ENCODE data around the gene PRR36.
"Not testable (repeated sequence)": the region's sequence is repeated elsewhere in the genome, so short reads cannot be mapped to it uniquely, and the experiment has no call there.

PRR36 gene

GRCh38 chr19:7860714-7861618 is 13.2 kb downstream of the PRR36 start:
- Histone ChIP-seq H2AFZ (ENCODE audit: low read depth, low read length) (no peak overlapping the region), H3K9me3 (ENCODE audit: low read length) (no peaks in the 10 kb centered on the region), H3K4me3 (ENCODE audit: low read length) (no peak overlapping the region)

GRCh38 chr19:7859831-7860713 is 14.1 kb downstream of the PRR36 start:
- H3K27me3 ChIP-seq (ENCODE audit: insufficient read depth, low read length), result no peaks in the 10 kb centered on the region
- H3K9me3 ChIP-seq (ENCODE audit: low read length), result no peaks in the 10 kb centered on the region
- no peak overlapping the region for H3K4me3 ChIP-seq (ENCODE audit: low read length)
- peaks cover 3% of the 10 kb centered on the region for H3K36me3 ChIP-seq (ENCODE audit: insufficient read depth, low read length)
- H2AFZ ChIP-seq (ENCODE audit: low read depth, low read length), result no peak overlapping the region
- H3K4me1 ChIP-seq (ENCODE audit: insufficient read depth, low read length), result no peaks in the 10 kb centered on the region

More at GRCh38 chr19:7860714-7861618, 13.2 kb downstream of the PRR36 start:
- H3K4me1 ChIP-seq (ENCODE audit: insufficient read depth, low read length), result no peaks in the 10 kb centered on the region
- no peaks in the 10 kb centered on the region for H3K27me3 ChIP-seq (ENCODE audit: insufficient read depth, low read length)
- H3K36me3 ChIP-seq (ENCODE audit: insufficient read depth, low read length), result peaks cover 3% of the 10 kb centered on the region

GRCh38 chr19:7859087-7859486 is 15.1 kb downstream of the PRR36 start:
- not testable (repeated sequence) for H3K9me3 ChIP-seq (ENCODE audit: low read length); H3K4me3 ChIP-seq (ENCODE audit: low read length); H2AFZ ChIP-seq (ENCODE audit: low read depth, low read length); H3K4me1 ChIP-seq (ENCODE audit: insufficient read depth, low read length); H3K27me3 ChIP-seq (ENCODE audit: insufficient read depth, low read length); H3K36me3 ChIP-seq (ENCODE audit: insufficient read depth, low read length)

GRCh38 chr19:7858109-7858770 is 15.9 kb downstream of the PRR36 start:
- Histone ChIP-seq H3K4me3 (ENCODE audit: low read length) (no peak overlapping the region), H3K27me3 (ENCODE audit: insufficient read depth, low read length) (no peaks in the 10 kb centered on the region), H3K9me3 (ENCODE audit: low read length) (no peaks in the 10 kb centered on the region), H3K4me1 (ENCODE audit: insufficient read depth, low read length) (peaks cover 3% of the 10 kb centered on the region), H3K36me3 (ENCODE audit: insufficient read depth, low read length) (peaks cover 3% of the 10 kb centered on the region), H2AFZ (ENCODE audit: low read depth, low read length) (no peak overlapping the region)

GRCh38 chr19:7857727-7858108 is 16.5 kb downstream of the PRR36 start:
- no peaks in the 10 kb centered on the region for H3K27me3 ChIP-seq (ENCODE audit: insufficient read depth, low read length)
- peaks cover 3% of the 10 kb centered on the region for H3K36me3 ChIP-seq (ENCODE audit: insufficient read depth, low read length)
- no peak overlapping the region for H3K4me3 ChIP-seq (ENCODE audit: low read length)
- H3K9me3 ChIP-seq (ENCODE audit: low read length), result no peaks in the 10 kb centered on the region
- H3K4me1 ChIP-seq (ENCODE audit: insufficient read depth, low read length), result peaks cover 7% of the 10 kb centered on the region
- H2AFZ ChIP-seq (ENCODE audit: low read depth, low read length), result no peak overlapping the region

- Histone ChIP-seq H3K36me3 (ENCODE audit: insufficient read depth, low read length) (peaks cover 3% of the 10 kb centered on the region), H3K4me1 (ENCODE audit: insufficient read depth, low read length) (peaks cover 14% of the 10 kb centered on the region), H3K9me3 (ENCODE audit: low read length) (no peaks in the 10 kb centered on the region), H3K27me3 (ENCODE audit: insufficient read depth, low read length) (no peaks in the 10 kb centered on the region), H3K4me3 (ENCODE audit: low read length) (no peak overlapping the region), H2AFZ (ENCODE audit: low read depth, low read length) (no peak overlapping the region)
Observed at GRCh38 chr19:7856679-7857663, 17.2 kb downstream of the PRR36 start.

GRCh38 chr19:7856109-7856591 is 18.0 kb downstream of the PRR36 start:
- peaks cover 21% of the 10 kb centered on the region for H3K4me1 ChIP-seq (ENCODE audit: insufficient read depth, low read length)
- H3K9me3 ChIP-seq (ENCODE audit: low read length), result no peaks in the 10 kb centered on the region
- H3K4me3 ChIP-seq (ENCODE audit: low read length), result no peak overlapping the region
- H3K36me3 ChIP-seq (ENCODE audit: insufficient read depth, low read length), result peaks cover 3% of the 10 kb centered on the region
- H2AFZ ChIP-seq (ENCODE audit: low read depth, low read length), result no peak overlapping the region
- no peaks in the 10 kb centered on the region for H3K27me3 ChIP-seq (ENCODE audit: insufficient read depth, low read length)

- no peak overlapping the region for H3K4me3 ChIP-seq (ENCODE audit: low read length)
- H2AFZ ChIP-seq (ENCODE audit: low read depth, low read length), result no peak overlapping the region
- H3K27me3 ChIP-seq (ENCODE audit: insufficient read depth, low read length), result no peaks in the 10 kb centered on the region
- no peaks in the 10 kb centered on the region for H3K9me3 ChIP-seq (ENCODE audit: low read length)
- peaks cover 3% of the 10 kb centered on the region for H3K36me3 ChIP-seq (ENCODE audit: insufficient read depth, low read length)
- peaks cover 21% of the 10 kb centered on the region for H3K4me1 ChIP-seq (ENCODE audit: insufficient read depth, low read length)
Observed at GRCh38 chr19:7855426-7856108, 18.6 kb downstream of the PRR36 start.

- Histone ChIP-seq H3K9me3 (ENCODE audit: low read length) (no peaks in the 10 kb centered on the region), H3K27me3 (ENCODE audit: insufficient read depth, low read length) (no peaks in the 10 kb centered on the region), H3K4me1 (ENCODE audit: insufficient read depth, low read length) (peaks cover 26% of the 10 kb centered on the region), H3K36me3 (ENCODE audit: insufficient read depth, low read length) (no peaks in the 10 kb centered on the region), H3K4me3 (ENCODE audit: low read length) (no peak overlapping the region), H2AFZ (ENCODE audit: low read depth, low read length) (no peak overlapping the region)
Observed at GRCh38 chr19:7853770-7854128, 20.4 kb downstream of the PRR36 start.

- Histone ChIP-seq H2AFZ (ENCODE audit: low read depth, low read length) (no peak overlapping the region), H3K9me3 (ENCODE audit: low read length) (no peaks in the 10 kb centered on the region), H3K4me3 (ENCODE audit: low read length) (no peak overlapping the region), H3K4me1 (ENCODE audit: insufficient read depth, low read length) (peaks cover 26% of the 10 kb centered on the region), H3K27me3 (ENCODE audit: insufficient read depth, low read length) (no peaks in the 10 kb centered on the region), H3K36me3 (ENCODE audit: insufficient read depth, low read length) (no peaks in the 10 kb centered on the region)
Observed at GRCh38 chr19:7852851-7853769, 21.1 kb downstream of the PRR36 start.

Measured in neuron (in vitro differentiated cells).